Limb (tissue), 2 donors: ENCODE data around the gene INPP4A.

Experiments used
- DNase-seq, 2 donors: peaks; one replicate each; pipeline ENCODE4 v3.0.0-alpha.2; 2016; ENCODE audit errors: extremely low spot score in 2 of 2

The INPP4A gene

DNA sequence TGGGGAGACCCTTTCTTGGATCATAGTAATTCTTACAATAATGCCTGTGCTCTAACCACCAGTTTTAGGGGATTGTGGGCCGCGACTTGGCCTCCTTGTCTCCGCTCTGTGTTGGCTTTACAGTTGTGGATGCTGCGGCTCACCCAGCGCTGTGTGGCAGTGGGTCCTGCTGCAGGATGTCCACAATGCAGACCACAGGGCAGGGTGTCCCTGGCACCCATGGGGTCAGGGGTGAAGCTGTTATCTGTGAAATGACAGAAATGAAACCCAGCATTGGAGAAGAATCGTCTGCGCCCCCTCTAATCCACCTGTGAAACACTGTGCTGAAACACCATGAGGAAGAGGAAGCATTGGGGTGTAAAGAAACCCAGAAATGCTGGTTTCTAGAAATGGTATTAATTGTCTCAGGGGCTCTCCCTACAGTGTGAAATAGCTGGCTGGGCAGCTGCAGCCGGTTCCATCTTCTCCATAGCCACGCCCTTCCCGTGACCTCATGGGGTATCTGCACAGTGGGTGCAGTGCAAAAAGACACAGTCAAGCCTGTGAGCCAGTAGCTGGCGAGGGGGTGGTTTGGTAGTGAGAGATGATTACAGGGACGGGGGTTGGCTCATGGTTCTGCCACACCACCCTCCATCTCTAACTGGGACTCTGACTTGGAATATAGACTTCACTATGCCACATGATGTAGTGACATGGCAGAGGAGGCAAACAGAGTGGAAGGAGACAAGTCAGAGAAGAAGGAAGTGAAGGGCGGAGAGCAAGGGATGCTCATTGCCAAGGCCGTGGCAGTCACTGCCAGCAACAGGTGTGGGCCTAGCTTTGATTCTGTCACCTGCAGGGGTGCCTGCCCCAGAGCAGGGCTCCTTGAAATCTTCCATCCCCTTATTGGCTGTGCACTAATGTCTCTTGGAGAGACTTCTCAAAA lies 16.2 kb downstream of the INPP4A start:
- DNase-seq = peak in 1 of 2 donors; percentile 19

DNA sequence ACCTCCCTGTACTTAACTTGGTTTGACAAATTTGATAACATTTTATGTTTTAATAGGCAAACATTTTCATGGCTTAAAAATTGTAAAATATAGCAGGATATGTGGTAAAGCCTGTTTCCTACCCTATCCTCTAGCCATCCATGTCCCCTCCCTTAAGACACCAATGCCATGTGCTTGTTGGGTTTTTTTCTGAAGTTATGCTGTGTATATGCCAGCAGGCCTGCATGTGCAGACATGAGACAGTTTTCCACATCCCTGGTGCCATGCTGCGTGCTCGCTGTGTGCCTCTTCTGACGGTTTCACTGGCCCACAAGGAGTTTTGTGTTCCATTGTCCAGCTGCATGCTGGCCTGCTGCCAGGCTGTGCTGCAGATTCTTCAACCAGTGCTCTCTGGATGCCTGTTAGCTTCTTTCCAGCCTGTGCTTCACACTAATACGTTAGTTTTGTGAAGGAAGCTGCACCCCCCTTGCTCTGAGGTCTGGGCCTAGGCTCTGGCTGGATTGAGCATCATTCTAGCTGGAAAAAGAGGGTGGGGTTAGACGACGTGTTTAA lies 16.9 kb downstream of the INPP4A start:
- DNase-seq = peak in 1 of 2 donors; percentile 42

DNA sequence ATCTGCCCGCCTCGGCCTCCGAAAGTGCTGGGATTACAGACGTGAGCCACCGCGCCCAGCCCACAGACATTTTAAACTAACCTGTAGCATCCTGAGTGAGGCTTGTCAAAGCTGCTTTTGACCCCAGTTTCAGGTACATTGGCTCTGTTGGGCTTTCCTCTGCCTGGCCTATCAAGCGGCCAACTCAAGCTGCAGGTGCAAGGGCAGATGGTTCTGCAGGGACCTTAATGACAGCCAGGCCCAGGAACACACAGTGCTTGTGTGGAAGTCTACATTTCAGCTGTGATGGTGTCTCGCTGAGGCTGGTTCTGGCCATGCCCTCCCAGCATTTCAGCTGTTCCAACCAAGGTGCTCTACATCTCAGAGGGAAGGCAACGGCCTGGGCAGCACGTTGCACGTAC lies 18.4 kb downstream of the INPP4A start:
- no peak for DNase-seq

DNA sequence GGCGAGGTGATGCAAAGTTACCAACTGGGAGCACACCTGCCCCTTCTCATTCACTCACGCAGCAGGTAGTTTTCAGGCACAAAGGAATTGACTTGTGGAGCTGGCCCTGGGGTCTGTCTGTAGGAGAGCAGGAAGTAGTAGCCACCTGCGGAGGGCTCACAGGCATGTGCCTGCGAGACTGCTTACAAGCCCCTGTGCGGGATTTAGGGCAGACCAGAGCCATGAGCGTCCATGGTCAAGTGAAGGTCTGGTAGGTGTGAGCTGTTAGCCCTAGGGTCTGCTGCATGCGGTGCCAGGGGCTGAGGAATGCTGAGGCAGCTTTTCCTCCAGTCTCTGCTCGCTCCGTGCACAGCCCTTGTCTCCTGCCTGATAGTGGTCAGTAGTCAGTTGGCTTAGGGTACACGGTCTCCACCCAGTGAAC lies 18.9 kb downstream of the INPP4A start:
- DNase-seq = peak in 1 of 2 donors; percentile 19

DNA sequence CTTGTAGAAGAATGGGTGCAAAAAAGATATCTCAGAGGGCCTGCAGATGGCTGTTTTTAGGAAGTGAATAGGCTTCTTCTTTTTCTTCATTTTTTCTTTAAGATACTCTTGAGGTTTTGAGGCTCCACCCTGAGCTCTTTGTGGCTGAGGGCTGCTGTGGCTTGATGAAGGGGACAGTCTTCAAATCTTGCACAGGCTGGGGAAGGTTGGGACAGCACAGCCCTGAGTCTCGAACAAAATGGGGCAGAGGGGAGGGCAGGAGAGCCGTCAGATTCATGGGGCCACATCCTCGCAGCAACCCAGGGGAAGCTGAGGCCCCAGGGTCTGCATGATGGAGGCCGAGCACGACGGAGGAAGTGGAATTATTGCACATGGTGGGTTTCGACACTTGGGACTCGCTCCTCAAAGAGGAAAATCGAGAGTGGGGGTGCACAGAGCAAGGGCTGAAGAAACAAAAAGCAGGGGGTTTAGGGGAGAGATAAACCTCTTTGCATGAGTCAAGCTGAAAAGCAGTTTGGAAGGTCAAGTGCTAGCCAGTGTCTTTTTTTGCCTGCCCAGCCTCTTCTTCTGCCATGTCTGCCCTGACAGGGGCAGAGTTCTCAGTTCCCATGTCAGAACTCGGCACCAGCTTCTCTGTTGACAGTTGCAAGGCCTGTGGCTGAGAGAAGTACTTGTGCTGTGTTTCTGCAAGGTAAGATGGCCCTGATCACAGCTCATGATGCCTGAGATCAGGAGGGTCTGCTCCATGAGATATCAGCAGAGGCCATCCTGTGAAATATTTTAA lies 19.5 kb downstream of the INPP4A start:
- peak in 1 of 2 donors; percentile 16 for DNase-seq

DNA sequence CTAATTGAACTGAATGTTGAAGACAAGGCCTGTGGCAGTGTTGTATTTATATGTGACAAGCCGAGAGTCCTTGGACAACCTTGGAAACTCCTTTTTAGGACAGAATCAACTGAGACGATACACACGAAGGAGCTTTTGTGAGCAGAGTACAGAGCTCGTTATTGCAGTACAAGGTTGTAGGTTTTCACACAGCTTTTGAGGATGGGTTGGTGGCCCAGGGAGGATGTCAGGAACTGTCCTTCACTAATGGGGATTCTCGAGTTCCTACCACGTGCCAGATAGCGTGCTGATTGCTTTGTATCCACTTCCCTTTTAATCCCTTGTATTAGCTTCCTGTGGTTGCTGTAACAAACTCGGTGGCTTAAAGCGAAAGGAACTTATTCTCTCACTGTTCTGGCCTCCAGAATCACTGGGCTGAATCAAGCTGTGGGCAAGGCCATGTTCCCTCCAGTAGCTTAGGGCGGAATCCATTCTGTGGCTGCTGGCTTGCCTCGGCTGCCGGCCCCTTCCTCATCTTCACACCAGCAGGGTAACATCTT lies 20.2 kb downstream of the INPP4A start:
- DNase-seq = no peak

DNA sequence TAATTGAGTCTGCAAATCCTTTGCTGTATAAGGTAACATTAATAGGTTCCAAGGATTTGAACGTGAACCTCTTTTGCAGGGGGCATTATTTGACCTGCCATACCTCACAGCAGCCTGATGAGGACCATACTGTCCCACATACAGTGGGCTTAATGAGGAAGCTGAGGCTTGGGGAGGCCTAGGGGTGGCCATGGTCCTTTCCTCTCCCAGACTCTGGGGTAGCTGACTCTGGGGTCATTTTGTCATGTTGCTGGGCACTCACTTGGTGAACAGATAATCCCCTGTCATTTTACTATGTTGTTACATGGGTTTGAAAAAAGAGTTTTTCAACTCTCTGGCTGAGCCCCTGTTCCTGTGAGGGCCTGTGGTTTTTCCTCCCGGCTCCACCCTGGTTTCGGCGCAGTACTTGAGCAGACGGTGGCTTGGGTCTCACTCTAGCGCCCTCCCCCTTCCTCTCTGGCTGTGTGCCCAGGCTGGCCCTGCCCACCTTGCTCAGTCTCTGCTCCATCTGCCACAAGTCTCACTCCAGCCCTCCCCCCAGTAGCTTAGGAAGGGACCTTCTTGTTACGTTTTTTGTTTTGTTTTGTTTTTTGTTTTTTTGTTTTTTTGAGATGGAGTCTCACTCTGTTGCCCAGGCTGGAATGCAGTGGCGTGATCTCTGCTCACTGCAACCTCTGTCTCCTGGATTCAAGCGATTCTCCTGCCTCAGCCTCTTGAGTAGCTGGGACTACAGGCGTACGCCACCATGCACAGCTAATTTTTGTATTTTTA lies 21.0 kb downstream of the INPP4A start:
- DNase-seq = peak; percentile 81 to 86

DNA sequence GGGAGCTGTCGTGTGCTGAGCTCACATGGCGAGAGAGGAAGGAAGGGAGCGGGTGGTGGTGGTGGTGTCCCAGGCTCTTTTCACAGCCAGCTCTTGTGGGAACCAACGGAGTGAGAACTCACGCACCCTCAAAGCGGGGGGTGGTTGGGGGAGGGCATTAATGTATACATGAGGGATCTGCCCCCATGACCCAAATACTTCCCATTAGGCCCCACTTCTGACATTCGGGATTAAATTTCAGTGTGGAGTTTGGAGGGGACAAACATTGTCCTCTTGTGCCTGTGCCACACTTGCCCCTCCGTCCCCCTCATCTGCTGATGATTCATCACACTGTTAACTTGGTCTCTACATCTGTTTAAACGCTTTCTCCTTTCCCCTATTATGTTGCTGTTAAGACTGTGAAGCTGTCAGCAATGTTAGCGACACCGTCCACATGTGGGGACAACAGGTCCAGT lies 22.5 kb downstream of the INPP4A start:
- no peak for DNase-seq

DNA sequence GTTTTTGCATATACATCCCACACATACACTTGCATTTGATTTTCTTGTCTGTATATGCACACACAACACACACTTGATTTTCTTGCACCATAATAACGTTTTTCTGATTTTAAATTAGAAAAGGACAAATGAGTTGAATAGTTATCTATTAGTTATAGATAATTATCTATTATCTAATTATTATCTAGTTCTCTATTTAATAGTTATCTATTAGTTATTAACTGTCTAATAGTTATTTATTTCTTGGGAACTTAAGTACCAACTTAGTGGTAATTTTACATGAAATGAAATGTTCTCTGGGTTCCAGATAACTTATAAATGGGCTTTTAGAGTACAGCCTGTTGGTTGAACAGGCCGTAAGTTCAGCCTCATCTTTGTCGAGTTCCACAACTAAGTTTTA lies 23.0 kb downstream of the INPP4A start:
- DNase-seq = no peak

DNA sequence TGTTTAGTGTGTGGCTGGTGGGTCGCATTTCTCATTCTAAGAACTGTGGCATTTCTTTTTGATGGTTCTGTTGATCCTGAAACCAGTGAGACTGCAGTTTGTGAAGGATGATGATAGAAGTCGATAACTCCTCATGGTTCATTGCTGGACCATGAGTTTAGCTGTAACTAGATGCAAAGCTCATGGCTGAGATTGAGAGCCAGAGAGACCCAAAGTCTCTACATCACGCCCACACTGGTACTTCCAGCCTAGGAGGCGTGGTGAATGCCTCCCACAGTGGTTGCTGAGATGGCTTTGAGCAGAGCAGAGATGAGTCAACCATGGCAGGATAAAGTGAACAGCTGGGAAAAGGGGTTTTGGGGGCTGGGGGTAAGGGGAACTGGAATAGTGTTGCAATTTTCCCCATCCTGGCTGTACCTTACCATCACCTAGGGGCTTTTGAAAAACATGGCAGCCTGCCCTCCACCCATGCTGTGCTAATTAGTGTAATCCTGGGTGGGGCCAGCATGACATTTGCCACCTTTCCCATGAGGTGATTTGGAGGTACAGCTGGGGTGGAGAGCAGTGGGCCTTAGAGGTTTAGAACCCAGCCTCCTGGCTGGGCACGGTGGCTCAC lies 24.1 kb downstream of the INPP4A start:
- DNase-seq = no peak

DNA sequence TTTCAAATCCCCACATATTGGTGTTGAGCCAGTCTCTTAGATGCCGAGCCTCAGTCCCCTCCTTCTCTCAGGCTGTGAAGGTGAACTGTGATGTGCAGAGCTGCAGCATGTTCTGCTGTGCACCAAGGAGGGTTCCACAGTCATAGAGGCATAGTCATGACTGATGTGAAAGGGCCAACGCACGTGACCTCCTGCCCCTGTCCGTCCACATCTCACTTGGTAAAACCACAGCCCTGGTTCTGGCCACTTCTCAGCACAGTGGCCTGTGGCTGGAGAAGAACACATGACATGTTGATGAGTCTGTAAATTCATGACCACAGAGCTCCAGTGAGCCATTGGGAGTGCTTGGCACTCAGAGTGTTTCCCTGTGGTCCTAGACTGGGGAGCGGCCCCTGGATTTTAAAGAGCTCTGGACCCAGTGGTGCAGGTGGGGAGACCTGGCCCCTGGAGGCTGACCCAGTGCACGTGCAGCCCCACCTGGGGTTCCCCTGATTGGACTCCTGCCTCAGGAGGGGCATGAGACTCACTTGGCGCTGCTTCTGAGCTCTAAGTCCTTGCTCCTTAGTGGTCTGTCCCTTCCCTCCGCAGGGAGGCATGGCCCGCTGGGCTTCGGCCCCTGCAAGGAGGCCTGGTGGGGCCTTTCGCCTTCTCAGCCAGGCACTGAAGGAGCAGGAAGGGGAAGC lies 25.3 kb downstream of the INPP4A start:
- no peak for DNase-seq

DNA sequence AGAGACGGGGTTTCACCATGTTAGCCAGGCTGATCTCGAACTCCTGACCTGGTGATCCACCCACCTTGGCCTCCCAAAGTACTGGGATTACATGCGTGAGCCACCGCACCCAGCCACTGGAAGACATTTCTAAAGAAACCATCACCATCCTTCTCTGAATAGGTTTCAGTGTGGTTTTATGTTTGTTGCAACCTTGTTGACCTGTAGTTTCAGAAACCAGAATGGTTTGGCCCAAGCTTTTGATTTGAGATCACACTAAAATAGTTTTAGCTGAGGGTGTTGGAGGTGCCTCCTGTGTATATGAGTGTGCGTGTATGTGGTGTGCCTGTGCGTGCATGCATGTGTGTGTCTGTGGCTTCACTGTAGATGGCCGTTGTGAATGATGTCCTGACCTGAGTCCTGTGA lies 26.2 kb downstream of the INPP4A start:
- no peak for DNase-seq

DNA sequence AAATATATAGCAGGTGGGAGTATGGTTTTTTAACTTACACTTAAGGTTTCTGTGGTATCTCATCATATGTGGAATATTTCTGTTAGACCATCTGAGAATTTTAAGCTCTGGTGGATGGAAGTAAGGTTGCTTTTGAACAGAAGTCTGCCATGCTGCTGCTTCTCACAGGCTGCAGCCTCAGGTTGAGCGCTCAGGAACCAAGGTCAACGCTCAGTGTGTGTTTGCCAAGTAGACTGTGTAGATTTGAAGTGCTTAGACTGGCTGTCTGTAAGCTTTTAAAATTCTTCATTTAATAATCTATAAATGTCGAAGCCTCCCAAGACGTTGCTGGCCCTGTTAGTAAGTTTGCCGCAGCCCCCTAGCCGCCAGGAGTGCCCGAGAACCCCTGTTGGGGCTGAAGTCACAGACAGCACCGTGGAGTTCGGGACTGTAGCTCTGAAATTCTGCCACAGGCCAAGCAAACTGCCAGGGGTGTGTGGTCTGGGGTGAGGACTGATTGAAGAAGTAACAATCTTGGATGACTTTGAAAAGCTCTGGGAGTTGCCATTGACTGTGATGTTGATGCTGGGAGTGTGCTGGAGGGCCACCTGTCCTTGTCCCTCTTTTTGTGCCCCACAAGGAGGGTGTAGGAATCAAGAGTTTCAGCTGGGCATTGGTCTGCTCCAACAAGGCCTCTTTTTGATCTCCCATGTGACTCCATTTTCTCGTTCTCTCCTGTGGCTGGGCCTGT lies 26.9 kb downstream of the INPP4A start:
- DNase-seq = no peak

DNA sequence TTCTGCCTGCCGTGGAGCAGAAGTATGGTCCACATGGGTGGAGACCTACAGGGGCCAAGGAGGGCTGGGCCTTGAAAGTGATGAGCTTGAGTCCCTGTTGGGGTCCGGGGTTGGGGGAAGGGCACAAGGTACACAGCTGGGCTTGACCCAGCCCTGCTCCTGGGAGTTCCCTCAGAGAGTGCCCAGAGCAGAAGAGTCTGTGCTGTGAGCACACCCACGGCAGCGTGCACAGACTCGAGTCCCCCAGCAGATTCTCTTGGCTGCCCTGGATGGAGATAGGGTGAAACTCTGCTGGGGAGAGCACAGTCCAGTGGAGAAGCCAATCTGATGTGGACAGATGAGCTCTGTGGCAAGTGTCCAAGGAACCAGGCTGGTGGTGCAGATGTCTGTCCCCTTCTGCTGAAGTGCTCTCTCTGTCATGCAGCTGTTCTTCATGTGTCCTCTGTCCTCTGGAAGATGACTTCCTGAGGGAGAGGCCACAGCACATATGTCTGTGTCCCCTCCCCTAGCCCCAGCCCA lies 27.5 kb downstream of the INPP4A start:
- DNase-seq = no peak

DNA sequence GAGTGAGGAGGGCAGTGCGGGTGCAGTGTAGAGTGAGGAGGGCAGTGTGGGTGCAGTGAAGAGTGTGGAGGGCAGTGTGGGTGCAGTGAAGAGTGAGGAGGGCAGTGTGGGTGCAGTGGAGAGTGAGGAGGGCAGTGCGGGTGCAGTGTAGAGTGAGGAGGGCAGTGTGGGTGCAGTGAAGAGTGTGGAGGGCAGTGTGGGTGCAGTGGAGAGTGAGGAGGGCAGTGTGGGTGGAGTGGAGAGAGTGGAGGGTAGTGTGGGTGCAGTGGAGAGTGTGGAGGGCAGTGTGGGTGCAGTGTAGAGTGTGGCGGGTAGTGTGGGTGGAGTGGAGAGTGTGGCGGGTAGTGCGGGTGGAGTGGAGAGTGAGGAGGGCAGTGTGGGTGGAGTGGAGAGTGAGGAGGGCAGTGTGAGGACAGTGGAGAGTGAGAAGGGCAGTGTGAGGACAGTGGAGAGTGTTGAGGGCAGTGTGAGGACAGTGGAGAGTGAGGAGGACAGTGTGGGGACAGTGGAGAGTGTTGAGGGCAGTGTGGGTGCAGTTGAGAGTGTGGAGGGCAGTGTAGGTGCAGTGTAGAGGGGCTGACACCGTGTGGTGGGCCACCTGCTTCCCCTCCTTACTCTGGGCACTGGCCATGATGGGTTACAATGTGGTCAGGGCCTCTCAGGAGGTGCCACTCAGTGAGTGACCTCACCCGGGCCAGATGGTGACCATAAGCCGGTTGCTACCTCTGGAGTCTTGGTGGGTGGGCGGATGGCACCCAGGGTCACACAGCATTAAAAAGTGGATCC lies 28.5 kb downstream of the INPP4A start:
- DNase-seq = no peak

DNA sequence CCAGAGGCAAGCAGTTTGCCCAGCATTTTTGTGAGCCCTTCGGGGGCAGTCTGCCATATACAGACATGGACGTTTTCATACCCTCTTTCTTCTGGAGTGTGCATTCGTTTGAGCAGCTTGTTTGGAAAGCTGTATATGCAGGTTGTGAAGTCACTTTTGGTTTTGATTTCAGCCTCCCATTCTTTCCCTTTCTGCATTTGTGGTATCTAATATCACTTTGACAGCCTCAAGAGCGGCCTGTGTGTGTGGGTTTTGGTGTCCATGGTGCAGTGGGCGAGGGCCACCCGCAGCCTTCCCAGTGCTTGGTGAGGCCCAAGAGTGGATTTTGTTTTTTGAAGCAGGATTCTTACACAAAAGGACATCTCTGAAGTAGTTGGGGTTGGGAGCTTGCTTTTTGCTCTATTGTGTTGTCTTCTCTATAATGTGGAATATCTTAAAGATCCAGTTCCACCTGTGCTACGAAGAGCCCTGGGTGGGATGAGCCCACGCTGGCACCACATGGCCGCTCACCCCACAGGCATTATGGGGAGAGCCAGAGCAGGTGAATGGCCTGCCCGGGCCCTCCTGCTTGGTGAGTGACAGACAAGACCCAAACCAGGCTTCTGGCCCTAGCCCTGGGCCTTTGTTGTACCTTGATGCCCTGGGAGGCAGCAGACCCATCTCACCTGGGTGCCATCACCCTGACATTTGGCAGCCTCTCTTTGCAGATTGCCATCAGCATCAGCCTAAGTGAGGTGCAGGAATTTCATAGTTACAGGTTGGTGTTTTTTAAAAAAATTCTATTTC lies 29.5 kb downstream of the INPP4A start:
- DNase-seq = no peak

DNA sequence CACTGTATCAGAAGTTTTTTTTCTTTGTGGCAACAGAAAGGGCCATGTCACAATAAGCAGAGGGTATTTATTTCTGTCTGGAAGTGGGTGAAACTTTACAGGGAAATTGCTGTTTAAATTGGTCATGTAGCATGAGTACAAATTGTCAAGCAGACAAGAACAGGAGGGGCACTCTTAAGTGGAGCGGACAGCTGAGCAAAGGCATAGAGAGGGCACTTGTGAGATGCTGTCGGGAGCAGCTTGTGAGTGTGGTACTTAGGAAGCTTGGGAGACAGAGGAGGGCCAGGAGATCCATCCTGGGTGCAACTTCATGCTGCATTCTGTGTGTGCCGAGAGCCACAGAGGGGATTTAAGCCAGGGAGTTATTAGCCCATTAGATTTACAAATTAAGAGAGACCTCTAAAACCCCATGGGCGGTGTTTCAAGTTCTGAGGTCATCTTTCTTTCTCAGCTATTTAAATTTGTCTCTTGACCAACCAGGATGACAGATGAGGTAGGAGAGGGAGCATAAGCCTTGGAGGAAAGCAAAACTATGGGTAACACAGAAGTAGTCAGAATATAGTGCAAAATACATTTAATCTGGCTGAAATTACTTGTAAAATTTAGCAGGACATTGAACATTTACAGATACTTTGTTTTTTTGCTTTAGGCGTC lies 30.4 kb downstream of the INPP4A start:
- DNase-seq = no peak
